Ureter (tissue), 1 donor: ENCODE results near the gene RB1. TPM values are rescaled to one million over a fixed set of nuclear protein-coding genes. Genes with fewer than 3 reads are reported as not detected.
"Not testable (repeated sequence)": the region's sequence is repeated elsewhere in the genome, so short reads cannot be mapped to it uniquely, and the experiment has no call there.

ENCODE experiments used
- DNase-seq: peaks from one replicate; pipeline ENCODE4 v3.0.0-alpha.2; 2020; ENCODE audit warnings: low spot score
- total RNA-seq: library from RNA; stranded (reverse); gene quantifications from one replicate; pipeline ENCODE4 v1.2.4, GENCODE V29; 2023
- donor health status: DM: yes; HTN: yes; CAD: no.

The RB1 gene
- total RNA-seq, 1 donor from 2014 or later = 34.8 TPM

- DNase-seq = no peak
Measured at GRCh38 chr13:48410199-48410598, 106.6 kb downstream of the RB1 start.

GRCh38 chr13:48411147-48411794 lies 107.7 kb downstream of the RB1 start:
- no peak for DNase-seq

- DNase-seq = no peak
Measured at GRCh38 chr13:48411841-48412531, 108.4 kb downstream of the RB1 start.

GRCh38 chr13:48412881-48413351 lies 109.4 kb downstream of the RB1 start, which contains the start of gene LPAR6:
Gene LPAR6, minus strand, starts transcription at chr13:48413113. Its CDS starts 690 bp downstream, at chr13:48412423.
- no peak for DNase-seq

DNA sequence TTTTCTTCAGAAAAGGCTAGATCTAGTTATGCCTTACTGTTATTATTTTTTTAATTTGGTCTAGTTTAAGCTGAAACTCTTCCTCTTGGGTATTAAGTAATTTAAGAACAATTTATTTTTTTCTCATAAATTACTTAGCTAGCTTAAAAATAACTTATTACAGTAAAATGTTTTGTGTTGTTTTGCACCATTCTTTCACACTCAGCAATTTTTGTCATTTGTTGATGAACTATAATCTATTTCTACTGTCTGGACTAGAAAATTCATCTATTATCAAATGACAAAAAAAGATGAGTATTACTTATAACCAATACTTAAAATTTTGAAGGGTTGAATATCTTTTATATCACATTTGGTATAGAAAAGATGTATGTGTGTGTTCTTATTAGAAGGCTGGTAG lies 111.0 kb downstream of the RB1 start:
- no peak for DNase-seq

DNA sequence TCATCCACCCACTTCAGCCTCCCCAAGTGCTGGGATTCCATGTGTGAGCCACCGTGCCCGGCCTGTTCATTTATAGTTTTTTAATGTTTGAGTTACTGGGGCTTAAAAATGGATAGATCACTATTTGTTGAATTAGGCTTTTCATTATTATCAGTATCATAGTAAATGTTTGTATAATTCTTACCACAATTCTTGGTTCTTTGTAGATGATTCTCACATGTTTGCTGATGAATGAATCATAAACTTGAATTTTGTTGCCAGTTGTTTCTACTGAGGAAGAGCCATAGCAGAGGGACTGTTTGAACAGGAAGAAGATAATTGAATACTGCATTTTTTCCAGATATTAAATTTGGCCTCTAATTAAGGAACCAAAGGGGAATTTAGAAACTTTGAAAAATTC lies 112.0 kb downstream of the RB1 start:
- DNase-seq = no peak

GRCh38 chr13:48422003-48422402 lies 118.5 kb downstream of the RB1 start:
- DNase-seq = not testable (repeated sequence)

DNA sequence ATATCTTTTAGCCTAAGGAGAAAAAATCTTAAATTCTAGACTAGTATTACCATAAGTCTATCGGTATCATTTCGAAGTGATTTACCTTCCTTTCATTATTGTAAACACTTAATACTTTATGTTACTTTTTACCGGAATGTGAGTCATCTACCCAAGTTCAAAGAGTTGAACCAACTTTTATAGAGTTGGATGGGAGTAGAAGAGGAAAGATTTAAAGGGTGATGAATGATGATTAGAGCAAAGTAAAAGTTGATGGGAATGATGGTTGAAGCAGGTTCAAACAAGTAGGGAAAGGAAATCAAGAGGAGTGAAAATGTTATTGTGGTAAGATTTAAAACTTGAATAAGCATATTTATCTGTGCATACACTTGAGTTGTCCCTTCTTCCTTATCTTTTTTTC lies 120.7 kb downstream of the RB1 start:
- no peak for DNase-seq

DNA sequence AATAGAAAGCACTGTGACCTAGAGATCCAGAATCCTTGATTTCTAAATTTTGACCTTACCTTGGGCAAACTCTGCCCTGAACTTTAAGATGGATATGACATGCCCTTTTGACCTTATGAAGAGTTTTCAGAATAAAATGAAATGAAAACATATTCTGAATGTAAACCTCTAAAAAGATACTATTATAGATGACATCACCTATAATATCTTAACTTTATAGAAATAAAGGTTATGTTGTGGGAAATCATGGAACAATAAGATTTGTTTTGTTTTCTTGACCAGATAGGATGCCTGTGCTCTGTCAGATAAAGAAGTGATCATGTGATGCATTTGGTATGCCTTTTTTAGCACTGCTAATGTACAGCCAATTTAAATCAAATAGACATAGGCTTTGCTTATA lies 122.5 kb downstream of the RB1 start:
- DNase-seq = no peak

DNA sequence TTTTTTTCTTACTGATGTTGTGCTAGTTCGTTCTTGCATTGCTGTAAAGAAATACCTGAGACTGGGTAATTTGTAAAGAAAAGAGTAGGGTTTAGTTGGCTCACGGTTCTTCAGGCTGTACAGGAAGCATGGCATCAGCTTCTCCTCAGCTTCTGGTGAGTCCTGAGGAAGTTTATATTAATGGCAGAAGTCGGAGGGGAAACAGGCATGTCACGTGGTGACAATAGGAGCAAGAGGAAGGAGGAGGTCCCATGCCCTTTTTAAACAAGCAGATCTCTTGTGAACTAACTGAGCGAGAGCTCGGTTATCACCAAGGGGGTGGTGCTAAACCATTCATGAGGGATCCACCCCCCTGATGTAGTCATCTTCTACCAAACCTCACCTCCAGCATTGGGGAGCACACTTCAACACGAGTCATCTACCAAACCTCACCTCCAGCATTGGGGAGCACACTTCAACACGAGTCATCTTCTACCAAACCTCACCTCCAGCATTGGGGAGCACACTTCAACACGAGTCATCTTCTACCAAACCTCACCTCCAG lies 123.3 kb downstream of the RB1 start:
- not testable (repeated sequence) for DNase-seq

GRCh38 chr13:48429036-48429435 lies 125.5 kb downstream of the RB1 start:
- DNase-seq = no peak

- no peak for DNase-seq
Measured at GRCh38 chr13:48429886-48430285, 126.3 kb downstream of the RB1 start.

GRCh38 chr13:48431431-48431830 lies 127.9 kb downstream of the RB1 start:
- DNase-seq = no peak

- DNase-seq = no peak
Measured at GRCh38 chr13:48431987-48432615, 128.6 kb downstream of the RB1 start.

GRCh38 chr13:48434200-48434599 lies 130.6 kb downstream of the RB1 start:
- no peak for DNase-seq

DNA sequence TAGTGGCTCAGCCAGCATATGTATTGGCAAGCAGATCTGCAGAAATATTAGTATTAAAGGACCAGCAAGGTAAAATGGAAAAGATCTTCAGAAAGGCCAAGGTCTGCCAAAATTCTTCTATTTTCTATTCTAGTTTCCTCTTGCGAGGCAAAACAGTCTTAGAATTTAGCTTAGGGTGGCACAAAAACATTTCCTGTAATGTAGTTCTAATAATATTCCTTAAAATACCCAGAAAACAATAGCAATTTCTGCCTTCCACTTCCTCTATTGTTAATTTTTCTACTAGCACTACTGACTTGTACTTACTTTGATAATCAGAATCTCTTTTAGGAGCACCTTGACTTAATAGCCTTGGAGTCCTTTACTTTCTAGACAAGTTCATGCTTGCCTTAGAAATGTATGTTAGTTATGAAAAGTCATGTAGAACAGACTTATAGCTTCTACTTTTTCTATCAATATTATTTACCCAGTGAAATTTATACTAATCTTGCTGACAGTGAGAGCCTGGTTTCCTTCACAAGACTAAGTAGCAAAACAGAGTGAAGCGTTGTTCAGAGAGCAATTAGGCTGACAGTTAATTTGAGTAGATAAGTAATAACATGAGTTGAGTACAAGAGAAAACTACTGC lies 133.2 kb downstream of the RB1 start:
- no peak for DNase-seq

GRCh38 chr13:48437371-48437770 lies 133.8 kb downstream of the RB1 start:
- peak; percentile 61 for DNase-seq

GRCh38 chr13:48443442-48444208 lies 140.1 kb downstream of the RB1 start:
- no peak for DNase-seq

DNA sequence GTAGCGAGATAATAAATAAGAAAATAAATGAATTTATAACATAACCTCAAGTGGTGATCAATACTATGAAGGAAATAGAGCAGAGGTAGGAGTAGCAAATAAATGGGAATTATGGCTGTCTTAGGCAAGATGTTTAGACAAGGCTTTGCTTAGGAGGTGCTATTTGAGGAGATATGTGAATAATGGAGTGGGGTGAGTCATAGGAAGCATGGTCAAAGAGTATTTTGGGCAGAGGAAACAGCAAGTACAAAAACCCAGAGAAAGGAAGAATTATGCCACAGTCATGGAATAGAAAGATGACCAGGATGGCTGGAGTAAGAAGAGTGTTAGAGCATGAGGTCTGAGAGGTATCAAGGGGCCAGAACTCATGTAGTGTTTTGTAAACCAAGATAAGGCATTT lies 142.9 kb downstream of the RB1 start:
- DNase-seq = no peak

DNA sequence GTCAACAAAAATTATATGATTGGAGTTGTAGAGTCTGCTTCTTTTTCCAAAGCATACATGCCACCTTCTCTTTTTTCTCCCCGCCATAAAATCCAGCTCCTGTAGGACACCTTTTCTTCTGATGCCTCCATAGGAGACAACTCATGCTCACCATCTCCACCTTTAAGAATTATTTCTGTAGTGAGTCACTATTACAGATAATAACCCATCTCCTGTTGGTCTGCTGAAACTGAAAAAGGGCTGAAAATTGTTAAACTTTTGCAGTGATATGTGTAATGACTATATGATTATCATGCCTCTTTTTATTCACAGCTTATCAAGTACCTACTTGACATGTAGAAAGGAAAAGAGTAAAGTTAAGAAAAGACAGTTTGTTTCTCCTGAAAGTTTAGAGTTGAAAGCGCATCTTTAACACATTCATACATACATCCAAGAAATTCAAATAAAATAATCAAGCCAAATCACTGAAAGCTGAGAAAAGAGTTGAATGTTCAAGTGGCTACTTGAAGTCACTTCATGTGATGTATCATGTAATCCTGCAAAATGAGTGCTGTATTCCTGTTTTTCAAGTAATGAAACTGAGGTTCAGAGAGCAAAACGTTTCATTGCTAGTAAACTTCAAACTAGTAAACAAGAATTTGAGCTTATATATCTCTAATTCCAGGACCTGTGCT lies 144.9 kb downstream of the RB1 start:
- no peak for DNase-seq
